ENCODE results near the gene MYOM1. TPM values are rescaled to one million over a fixed set of nuclear protein-coding genes. Genes with fewer than 3 reads are reported as not detected.

Gene MYOM1
- total RNA-seq, 4 donors from 2014 or later, result 0.23 to 2.5 (median 0.52) TPM

GRCh38 chr18:3056311-3056710, 163.5 kb downstream of the MYOM1 start:
- TF ChIP-seq CTCF (IDR thresholded peaks at IDR 0.05) (no peak), POLR2A (IDR thresholded peaks at IDR 0.05) (no peak)
- Histone ChIP-seq H3K36me3 (no peaks in the 10 kb centered on the region), H3K4me3 (no peak overlapping the region), H3K4me1 (peaks cover 0 to 26% (median 9%) of the 10 kb centered on the region in 3 donors), H3K27me3 (peaks cover 0 to 4% (median 0%) of the 10 kb centered on the region in 4 donors), H3K9me3 (no peaks in the 10 kb centered on the region), H3K27ac (no peak overlapping the region)
- 54 to 69% methylated on average over 9 of the region's 9 CpGs for WGBS, 2 donors
- intact Hi-C loops (cut with DNase I), result no loop called here
- no peak for DNase-seq

GRCh38 chr18:3055816-3056215, 164.0 kb downstream of the MYOM1 start:
- H3K4me1 ChIP-seq, result peaks cover 0 to 24% (median 6%) of the 10 kb centered on the region in 3 donors
- H3K9me3 ChIP-seq, result no peaks in the 10 kb centered on the region
- DNase-seq, result no peak
- H3K4me3 ChIP-seq, result no peak overlapping the region
- TF ChIP-seq POLR2A (IDR thresholded peaks at IDR 0.05), result no peak
- no peak for TF ChIP-seq CTCF (IDR thresholded peaks at IDR 0.05)
- H3K36me3 ChIP-seq, result no peaks in the 10 kb centered on the region
- H3K27me3 ChIP-seq, result peaks cover 0 to 4% (median 0%) of the 10 kb centered on the region in 4 donors
- WGBS, 2 donors, result 67 to 76% methylated on average over 4 of the region's 4 CpGs
- no peak overlapping the region for H3K27ac ChIP-seq
- intact Hi-C loops (cut with DNase I), result no loop called here

GRCh38 chr18:3055186-3055728, 164.5 kb downstream of the MYOM1 start:
- Histone ChIP-seq H3K4me3 (no peak overlapping the region), H3K27me3 (peaks cover 0 to 4% (median 0%) of the 10 kb centered on the region in 4 donors), H3K27ac (no peak overlapping the region), H3K4me1 (peaks cover 0 to 18% (median 2%) of the 10 kb centered on the region in 3 donors), H3K36me3 (no peaks in the 10 kb centered on the region), H3K9me3 (no peaks in the 10 kb centered on the region)
- 57 to 62% methylated on average over 4 of the region's 4 CpGs for WGBS, 2 donors
- intact Hi-C loops (cut with DNase I), result no loop called here
- DNase-seq, result no peak
- no peak for TF ChIP-seq CTCF (IDR thresholded peaks at IDR 0.05)

DNA sequence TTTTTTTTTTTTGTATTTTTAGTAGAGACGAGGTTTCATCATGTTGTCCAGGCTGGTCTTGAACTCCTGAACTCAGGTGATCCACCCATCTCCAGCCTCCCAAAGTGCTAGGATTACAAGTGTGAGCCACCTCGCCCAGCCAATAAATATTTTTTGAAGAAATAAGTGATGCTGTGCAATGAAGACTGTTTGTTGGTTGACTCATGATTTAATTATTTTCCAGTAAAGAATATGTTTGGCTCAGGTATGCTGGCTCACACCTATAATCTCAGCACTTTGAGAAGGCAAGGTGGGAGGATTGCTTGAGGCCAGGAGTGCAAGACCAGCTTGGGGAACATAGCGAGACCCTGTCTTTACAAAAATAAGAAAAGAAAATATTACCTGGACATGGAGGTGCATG, 165.0 kb downstream of the MYOM1 start:
- 69 to 81% methylated on average over 3 of the region's 3 CpGs for WGBS, 2 donors
- TF ChIP-seq POLR2A (IDR thresholded peaks at IDR 0.05) (no peak), CTCF (IDR thresholded peaks at IDR 0.05) (no peak)
- intact Hi-C loops (cut with DNase I), result no loop called here
- Histone ChIP-seq H3K36me3 (no peaks in the 10 kb centered on the region), H3K27ac (no peak overlapping the region), H3K27me3 (peaks cover 0 to 4% (median 0%) of the 10 kb centered on the region in 4 donors), H3K4me1 (peaks cover 0 to 13% (median 0%) of the 10 kb centered on the region in 3 donors), H3K4me3 (no peak overlapping the region), H3K9me3 (no peaks in the 10 kb centered on the region)
- DNase-seq, result no peak

GRCh38 chr18:3054214-3054613, 165.6 kb downstream of the MYOM1 start:
- 91 to 94% methylated on average over 6 of the region's 6 CpGs for WGBS, 2 donors
- Histone ChIP-seq H3K4me1 (peaks cover 0 to 10% (median 0%) of the 10 kb centered on the region in 3 donors), H3K36me3 (no peaks in the 10 kb centered on the region), H3K27ac (no peak overlapping the region), H3K9me3 (no peaks in the 10 kb centered on the region), H3K27me3 (peaks cover 0 to 4% (median 0%) of the 10 kb centered on the region in 4 donors), H3K4me3 (no peak overlapping the region)
- intact Hi-C loops (cut with DNase I), result no loop called here
- DNase-seq, result no peak
- TF ChIP-seq CTCF (IDR thresholded peaks at IDR 0.05) (no peak), POLR2A (IDR thresholded peaks at IDR 0.05) (no peak)
